Dendritic cell treated with granulocyte-macrophage colony-stimulating factor and Interleukin-4, amounts not matched to agents 40 ng/mL and 50 ng/mL, for 4 days (primary cell): ENCODE results near the gene RASSF1.

Experiments used
- H3K27ac Mint-ChIP-seq: one replicate; pipeline ENCODE4 v1.8.0; 2022; ENCODE audit warnings: mild to moderate bottlenecking, mixed read lengths
- H3K27me3 Mint-ChIP-seq: one replicate; pipeline ENCODE4 v1.8.0; 2022; ENCODE audit warnings: mild to moderate bottlenecking, mixed read lengths
- H3K36me3 Mint-ChIP-seq: one replicate; pipeline ENCODE4 v1.8.0; 2022; ENCODE audit warnings: low read depth, mixed read lengths
- H3K4me1 Mint-ChIP-seq: one replicate; pipeline ENCODE4 v1.8.0; 2022; ENCODE audit warnings: low read depth, mixed read lengths
- H3K4me3 Mint-ChIP-seq: one replicate; pipeline ENCODE4 v1.8.0; 2022; ENCODE audit warnings: mild to moderate bottlenecking, moderate library complexity, mixed read lengths
- H3K9me3 Mint-ChIP-seq: one replicate; pipeline ENCODE4 v1.8.0; 2022; ENCODE audit warnings: mixed read lengths
- intact Hi-C: fragments of 100-400 bp; cut with micrococcal nuclease; formaldehyde crosslinking; loops from one replicate; pipeline ENCODE4 v1.15.0; 2022

The RASSF1 gene

GRCh38 chr3:50340448-50341329 lies at the start of gene RASSF1:
TSS of gene RASSF1 (minus strand) at chr3:50340836. CDS start at chr3:50340805, 31 bp downstream.
- peaks cover 69% of the 10 kb centered on the region for H3K4me1 Mint-ChIP-seq
- peak within 1 kb of the TSS; percentile 96 for H3K27ac Mint-ChIP-seq
- peaks cover 49% of the 10 kb centered on the region for H3K36me3 Mint-ChIP-seq
- intact Hi-C loops: no loop called here
- no peaks in the 10 kb centered on the region for H3K27me3 Mint-ChIP-seq
- H3K9me3 Mint-ChIP-seq: no peaks in the 10 kb centered on the region
- H3K4me3 Mint-ChIP-seq: peak within 1 kb of the TSS; percentile 78

GRCh38 chr3:50389414-50389767 lies 48.8 kb upstream of the RASSF1 start:
- Mint-ChIP-seq H3K27me3 (peaks cover 10% of the 10 kb centered on the region), H3K9me3 (no peaks in the 10 kb centered on the region), H3K36me3 (no peaks in the 10 kb centered on the region), H3K27ac (no peak overlapping the region), H3K4me1 (peaks cover under 1% of the 10 kb centered on the region), H3K4me3 (no peak overlapping the region)
- intact Hi-C loops: no loop called here

GRCh38 chr3:50388720-50389413 lies 48.2 kb upstream of the RASSF1 start:
- no peak overlapping the region for H3K4me3 Mint-ChIP-seq
- H3K27me3 Mint-ChIP-seq: peaks cover 10% of the 10 kb centered on the region
- H3K9me3 Mint-ChIP-seq: no peaks in the 10 kb centered on the region
- H3K4me1 Mint-ChIP-seq: no peaks in the 10 kb centered on the region
- H3K27ac Mint-ChIP-seq: no peak overlapping the region
- H3K36me3 Mint-ChIP-seq: no peaks in the 10 kb centered on the region
- intact Hi-C loops: no loop called here

- H3K4me3 Mint-ChIP-seq: no peak overlapping the region
- H3K27ac Mint-ChIP-seq: no peak overlapping the region
- peaks cover 10% of the 10 kb centered on the region for H3K27me3 Mint-ChIP-seq
- H3K9me3 Mint-ChIP-seq: no peaks in the 10 kb centered on the region
- no peaks in the 10 kb centered on the region for H3K4me1 Mint-ChIP-seq
- intact Hi-C loops: no loop called here
- H3K36me3 Mint-ChIP-seq: no peaks in the 10 kb centered on the region
Observed at GRCh38 chr3:50388016-50388719, 47.5 kb upstream of the RASSF1 start.

- no peak overlapping the region for H3K4me3 Mint-ChIP-seq
- no peaks in the 10 kb centered on the region for H3K9me3 Mint-ChIP-seq
- H3K27ac Mint-ChIP-seq: no peak overlapping the region
- intact Hi-C loops: no loop called here
- no peaks in the 10 kb centered on the region for H3K36me3 Mint-ChIP-seq
- H3K4me1 Mint-ChIP-seq: no peaks in the 10 kb centered on the region
- peaks cover 10% of the 10 kb centered on the region for H3K27me3 Mint-ChIP-seq
Observed at GRCh38 chr3:50385754-50386153, 45.1 kb upstream of the RASSF1 start.

GRCh38 chr3:50383750-50384149 lies 43.1 kb upstream of the RASSF1 start:
- Mint-ChIP-seq H3K36me3 (no peaks in the 10 kb centered on the region), H3K27me3 (peaks cover 14% of the 10 kb centered on the region), H3K9me3 (no peaks in the 10 kb centered on the region), H3K4me1 (no peaks in the 10 kb centered on the region), H3K27ac (no peak overlapping the region), H3K4me3 (no peak overlapping the region)
- intact Hi-C loops: no loop called here

GRCh38 chr3:50382722-50383121 lies 42.1 kb upstream of the RASSF1 start:
- Mint-ChIP-seq H3K4me3 (no peak overlapping the region), H3K27ac (no peak overlapping the region), H3K4me1 (no peaks in the 10 kb centered on the region), H3K36me3 (no peaks in the 10 kb centered on the region), H3K27me3 (peaks cover 14% of the 10 kb centered on the region), H3K9me3 (no peaks in the 10 kb centered on the region)
- intact Hi-C loops: no loop called here

- Mint-ChIP-seq H3K9me3 (no peaks in the 10 kb centered on the region), H3K36me3 (no peaks in the 10 kb centered on the region), H3K4me3 (no peak overlapping the region), H3K27me3 (peaks cover 14% of the 10 kb centered on the region), H3K4me1 (no peaks in the 10 kb centered on the region), H3K27ac (no peak overlapping the region)
- intact Hi-C loops: no loop called here
Observed at GRCh38 chr3:50381383-50381782, 40.7 kb upstream of the RASSF1 start.

- Mint-ChIP-seq H3K36me3 (no peaks in the 10 kb centered on the region), H3K4me1 (no peaks in the 10 kb centered on the region), H3K9me3 (no peaks in the 10 kb centered on the region), H3K27ac (no peak overlapping the region), H3K27me3 (peaks cover 11% of the 10 kb centered on the region), H3K4me3 (no peak overlapping the region)
- intact Hi-C loops: no loop called here
Observed at GRCh38 chr3:50380405-50381085, 39.9 kb upstream of the RASSF1 start.

GRCh38 chr3:50378757-50379156 lies 38.1 kb upstream of the RASSF1 start:
- Mint-ChIP-seq H3K4me3 (no peak overlapping the region), H3K27me3 (peaks cover 8% of the 10 kb centered on the region), H3K9me3 (no peaks in the 10 kb centered on the region), H3K36me3 (no peaks in the 10 kb centered on the region), H3K27ac (no peak overlapping the region), H3K4me1 (peaks cover 1% of the 10 kb centered on the region)
- intact Hi-C loops: no loop called here

GRCh38 chr3:50378024-50378423 lies 37.4 kb upstream of the RASSF1 start:
- Mint-ChIP-seq H3K27me3 (peaks cover 11% of the 10 kb centered on the region), H3K36me3 (no peaks in the 10 kb centered on the region), H3K27ac (no peak overlapping the region), H3K9me3 (no peaks in the 10 kb centered on the region), H3K4me1 (peaks cover 5% of the 10 kb centered on the region), H3K4me3 (no peak overlapping the region)
- intact Hi-C loops: no loop called here

- Mint-ChIP-seq H3K27ac (no peak overlapping the region), H3K27me3 (peaks cover 18% of the 10 kb centered on the region), H3K4me3 (no peak overlapping the region), H3K9me3 (no peaks in the 10 kb centered on the region), H3K4me1 (peaks cover 5% of the 10 kb centered on the region), H3K36me3 (no peaks in the 10 kb centered on the region)
- intact Hi-C loops: no loop called here
Observed at GRCh38 chr3:50375258-50375931, 34.8 kb upstream of the RASSF1 start.
